Measurements from ENCODE around the gene KIF23. TPM values are rescaled to one million over a fixed set of nuclear protein-coding genes. Genes with fewer than 3 reads are reported as not detected.
A peak's percentile ranks its signal among the peaks of the same experiment; 100 is the strongest.

KIF23 gene
- total RNA-seq, 1 experiment from 2014 or later: 83.7 TPM

- ChIA-PET POLR2A (no interaction called here), CTCF (no interaction called here), RAD21 (ENCODE audit: low non-redundant PET in 1 of 2, low total read pairs in 2 of 2, uncharacterized antibody in 2 of 2, unreplicated experiment in 2 of 2) (no interaction called here)
- no peak for ATAC-seq
- Histone ChIP-seq H2AFZ (ENCODE audit: low read depth, low read length, poor library complexity, severe bottlenecking) (no peak overlapping the region), H3K79me2 (ENCODE audit: insufficient read depth, low read length) (no peaks in the 10 kb centered on the region), H4K20me1 (ENCODE audit: insufficient read depth) (no peaks in the 10 kb centered on the region), H3K27ac (ENCODE audit: low read depth, low read length) (no peak overlapping the region), H3K9ac (ENCODE audit: low read length) (no peak overlapping the region), H3K4me2 (ENCODE audit: low read length) (no peak overlapping the region), H3K9me2 (ENCODE audit: insufficient read depth) (no peaks in the 10 kb centered on the region), H3K9me3 (ENCODE audit: control insufficient read depth in 1 of 2, insufficient read depth in 1 of 2, low read depth in 1 of 2, low read length in 2 of 2) (no peaks in the 10 kb centered on the region), H3K4me1 (ENCODE audit: control insufficient read depth in 1 of 2, insufficient read depth in 2 of 2, low read length in 2 of 2) (no peaks in the 10 kb centered on the region), H3K4me3 (replicated peaks in 1 of 2; ENCODE audit: low read depth in 1 of 2, low read length in 2 of 2) (no peak overlapping the region), H3K36me3 (ENCODE audit: control insufficient read depth in 1 of 2, insufficient read depth in 2 of 2, low read length in 2 of 2) (no peaks in the 10 kb centered on the region; a peak in 1 of 4 replicates), H3K27me3 (ENCODE audit: insufficient read depth, low read length) (no peaks in the 10 kb centered on the region)
- BruUV-seq (replicated peaks): no TSS peak
- intact Hi-C loops (cut with micrococcal nuclease): no loop called here
- no peak for DNase-seq (ENCODE audit: low read depth, low spot score)
- TF ChIP-seq SP1 (IDR thresholded peaks at IDR 0.05; ENCODE audit: low read depth) (no peak), SIN3A (IDR thresholded peaks at IDR 0.05; ENCODE audit: low read depth) (no peak), RAD21 (IDR thresholded peaks at IDR 0.05; ENCODE audit: low read depth) (no peak), ZFX (IDR thresholded peaks at IDR 0.05) (no peak), TCF7L2 (IDR thresholded peaks at IDR 0.05; ENCODE audit: borderline replicate concordance, extremely low read depth, insufficient read depth, insufficient read length) (no peak), JUND (IDR thresholded peaks at IDR 0.05) (no peak), EGR1 (IDR thresholded peaks at IDR 0.05; ENCODE audit: low read depth) (no peak), ZNF274 (IDR thresholded peaks at IDR 0.05; ENCODE audit: low read depth, low read length) (no peak)
Measured at GRCh38 chr15:69377216-69377970, 36.8 kb upstream of the KIF23 start.

GRCh38 chr15:69380100-69380725 is 33.9 kb upstream of the KIF23 start:
- peak; percentile 88 for ATAC-seq
- DNase-seq (ENCODE audit: low read depth, low spot score): no peak
- CTCF ChIA-PET: no interaction called here

More at GRCh38 chr15:69380100-69380725, 33.9 kb upstream of the KIF23 start:
- no peak for TF ChIP-seq FOSL1 (IDR thresholded peaks at IDR 0.05; ENCODE audit: low read depth)
- peak in 2 of 3 experiments; percentile 27 to 39; a peak in 4 of 6 replicates for TF ChIP-seq CTCF (IDR thresholded peaks at IDR 0.05 in 2 of 3, conservative IDR thresholded peaks at IDR 0.05 in 1 of 3; ENCODE audit: borderline replicate concordance in 1 of 3, insufficient read depth in 1 of 3, low read depth in 2 of 3, low read length in 2 of 3)
- BruUV-seq (replicated peaks): TSS peak; percentile 44
- H3K9me2 ChIP-seq (ENCODE audit: insufficient read depth): no peaks in the 10 kb centered on the region
- POLR2A ChIA-PET: no interaction called here
- no peak overlapping the region for H3K4me2 ChIP-seq (ENCODE audit: low read length)
- no peak overlapping the region for H2AFZ ChIP-seq (ENCODE audit: low read depth, low read length, poor library complexity, severe bottlenecking)
- no peaks in the 10 kb centered on the region for H3K9me3 ChIP-seq (ENCODE audit: control insufficient read depth in 1 of 2, insufficient read depth in 1 of 2, low read depth in 1 of 2, low read length in 2 of 2)
- intact Hi-C loops (cut with micrococcal nuclease): no loop called here
- no peak overlapping the region for H3K9ac ChIP-seq (ENCODE audit: low read length)
- H3K79me2 ChIP-seq (ENCODE audit: insufficient read depth, low read length): no peaks in the 10 kb centered on the region
- H3K36me3 ChIP-seq (ENCODE audit: control insufficient read depth in 1 of 2, insufficient read depth in 2 of 2, low read length in 2 of 2): no peaks in the 10 kb centered on the region; a peak in 1 of 4 replicates
- no peaks in the 10 kb centered on the region for H3K27me3 ChIP-seq (ENCODE audit: insufficient read depth, low read length)
- RAD21 ChIA-PET (ENCODE audit: low non-redundant PET in 1 of 2, low total read pairs in 2 of 2, uncharacterized antibody in 2 of 2, unreplicated experiment in 2 of 2): no interaction called here
- no peaks in the 10 kb centered on the region for H3K4me1 ChIP-seq (ENCODE audit: control insufficient read depth in 1 of 2, insufficient read depth in 2 of 2, low read length in 2 of 2)
- H3K27ac ChIP-seq (ENCODE audit: low read depth, low read length): no peak overlapping the region
- H4K20me1 ChIP-seq (ENCODE audit: insufficient read depth): no peaks in the 10 kb centered on the region
- H3K4me3 ChIP-seq (replicated peaks in 1 of 2; ENCODE audit: low read depth in 1 of 2, low read length in 2 of 2): no peak overlapping the region

Data from HCT116 (cell line).